HepG2 (cell line): ENCODE measurements around the gene SF3B5. TPM values are rescaled to one million over a fixed set of nuclear protein-coding genes. Genes with fewer than 3 reads are reported as not detected.

ENCODE experiments used
- KDM3A ChIP-seq: IDR thresholded peaks from 2 replicates; pipeline ENCODE4 v1.6.1; 2018; ENCODE audit warnings: low read depth, missing compliant biosample characterization
- MLLT10 ChIP-seq: sonication (generic); formaldehyde crosslinking; IDR thresholded peaks from 2 replicates; pipeline ENCODE4 v1.4.0; 2020; ENCODE audit warnings: missing genetic modification reagents
- NCOA1 ChIP-seq: sonication (generic); formaldehyde crosslinking; IDR thresholded peaks from 2 replicates; pipeline ENCODE4 v1.9.0; 2021; ENCODE audit warnings: missing genetic modification reagents
- NFE2L1 ChIP-seq: sonication (generic); formaldehyde crosslinking; IDR thresholded peaks from 2 replicates; pipeline ENCODE4 v1.4.0; 2020; ENCODE audit warnings: missing genetic modification reagents, mild to moderate bottlenecking, borderline replicate concordance
- SYNCRIP ChIP-seq: fragments of 200-400 bp; formaldehyde crosslinking; IDR thresholded peaks from 2 replicates; pipeline ENCODE4 v1.6.1; 2018; ENCODE audit warnings: mild to moderate bottlenecking, low read depth, low read length; ENCODE audit not compliant: insufficient read depth
- TAF1 ChIP-seq: sonication (generic); formaldehyde crosslinking; IDR thresholded peaks from 2 replicates; pipeline ENCODE4 v1.4.0; 2020; ENCODE audit warnings: missing genetic modification reagents
- TAF15 ChIP-seq: fragments of 200-400 bp; formaldehyde crosslinking; IDR thresholded peaks from one replicate; pipeline ENCODE4 v1.6.1; 2018; ENCODE audit warnings: mild to moderate bottlenecking, low read depth, low read length; ENCODE audit not compliant: poor library complexity, severe bottlenecking
- TBX3 ChIP-seq: fragments of 450-650 bp; IDR thresholded peaks from 2 replicates; pipeline ENCODE4 v1.6.1; 2017; ENCODE audit warnings: antibody characterized with exemption, mild to moderate bottlenecking, inconsistent platforms, borderline replicate concordance
- ZFP62 ChIP-seq: sonication (generic); formaldehyde crosslinking; IDR thresholded peaks from 2 replicates; pipeline ENCODE4 v1.4.0; 2020; ENCODE audit warnings: missing genetic modification reagents
- ZNF282 ChIP-seq: fragments of 450-650 bp; IDR thresholded peaks from 2 replicates; pipeline ENCODE4 v1.6.1; 2018; ENCODE audit not compliant: partially characterized antibody
- ZNF577 ChIP-seq: sonication (generic); formaldehyde crosslinking; IDR thresholded peaks from 2 replicates; pipeline ENCODE4 v1.4.0; 2020; ENCODE audit warnings: mild to moderate bottlenecking, low read depth, missing genetic modification reagents, borderline replicate concordance
- ZNF652 ChIP-seq: IDR thresholded peaks from 2 replicates; pipeline ENCODE4 v1.6.1; 2016; ENCODE audit warnings: low read depth, borderline replicate concordance
- polyA plus RNA-seq, 8 experiments: library from polyadenylated mRNA; depleted of rRNA in 3 of 8; stranded (reverse) in 7 of 8; unstranded in 1 of 8; fragments of >200 nt; fragmentation: Illumina TruSeq in 4 of 8; extraction: Trizol in 4 of 8; gene quantifications; 2 replicates each; pipeline versions ENCODE4 v1.2.1 to v1.2.3, GENCODE V29; 2011 to 2016; ENCODE audit warnings: low read depth in 4 of 8, missing spikeins in 1 of 8, mixed read lengths in 1 of 8; ENCODE audit not compliant: insufficient read depth in 1 of 8
- total RNA-seq, 5 experiments: library from RNA; depleted of rRNA; stranded (reverse); fragments of >200 nt; fragmentation: Illumina TruSeq; extraction: Trizol; gene quantifications; 2 replicates each; pipeline ENCODE4 v1.2.3, GENCODE V29; 2016; ENCODE audit warnings: low read depth in 1 of 5
- TF ChIP-seq, protein P1 (sequence below): sonication (generic); formaldehyde crosslinking; IDR thresholded peaks from 2 replicates; pipeline ENCODE4 v1.5.0; 2020; ENCODE audit warnings: missing genetic modification reagents
- TF ChIP-seq, protein P2 (sequence below): sonication (generic); formaldehyde crosslinking; IDR thresholded peaks from 2 replicates; pipeline ENCODE4 v1.4.0; 2020; ENCODE audit warnings: missing genetic modification reagents
- TF ChIP-seq, protein P3 (sequence below): sonication (generic); formaldehyde crosslinking; IDR thresholded peaks from 2 replicates; pipeline ENCODE4 v1.4.0; 2020; ENCODE audit warnings: mild to moderate bottlenecking, missing genetic modification reagents, borderline replicate concordance
- TF ChIP-seq, protein P4 (sequence below): IDR thresholded peaks from 2 replicates; pipeline ENCODE4 v1.6.1; 2012; ENCODE audit warnings: low read length, improper control_type of control experiment

The SF3B5 gene
- total and polyA plus RNA-seq, 2 of the 13 experiments (the other 11 are each of a cell fraction or from before 2014, with no cell fraction given) = 263 to 292 TPM

DNA sequence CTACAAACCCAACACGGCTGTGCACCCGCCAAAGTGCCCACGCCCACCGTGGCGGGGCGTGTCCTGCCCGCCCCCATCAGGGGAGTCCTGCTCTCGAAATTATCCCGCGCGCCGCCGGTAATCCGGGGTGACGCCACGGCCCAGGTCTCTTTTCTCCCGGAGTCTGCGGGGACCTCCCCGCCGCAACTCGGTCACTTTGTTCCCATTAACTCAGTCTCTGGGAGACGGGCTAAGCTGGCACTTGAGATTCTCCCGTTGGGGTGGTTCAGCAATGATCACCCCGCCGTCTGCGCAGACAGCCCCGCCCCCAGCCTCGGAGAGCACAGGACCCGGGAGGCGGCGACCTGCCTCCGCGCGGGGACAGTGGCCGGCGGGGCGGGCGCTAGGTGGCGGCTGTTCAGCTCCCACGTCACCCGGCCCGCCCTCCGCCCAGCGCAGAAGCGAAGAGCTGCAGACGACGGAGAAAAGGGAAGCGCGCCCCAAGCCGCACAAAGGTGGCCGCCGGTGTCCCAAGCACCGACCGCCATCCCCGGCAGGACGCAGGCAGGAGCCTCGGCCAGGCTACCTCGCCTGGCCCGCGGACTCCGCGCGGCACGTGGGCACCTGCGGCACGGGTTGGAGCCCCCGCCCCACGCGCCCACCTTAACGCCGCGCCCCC is 31.5 kb downstream of the SF3B5 start (continued):
- TF ChIP-seq, protein P1, sequence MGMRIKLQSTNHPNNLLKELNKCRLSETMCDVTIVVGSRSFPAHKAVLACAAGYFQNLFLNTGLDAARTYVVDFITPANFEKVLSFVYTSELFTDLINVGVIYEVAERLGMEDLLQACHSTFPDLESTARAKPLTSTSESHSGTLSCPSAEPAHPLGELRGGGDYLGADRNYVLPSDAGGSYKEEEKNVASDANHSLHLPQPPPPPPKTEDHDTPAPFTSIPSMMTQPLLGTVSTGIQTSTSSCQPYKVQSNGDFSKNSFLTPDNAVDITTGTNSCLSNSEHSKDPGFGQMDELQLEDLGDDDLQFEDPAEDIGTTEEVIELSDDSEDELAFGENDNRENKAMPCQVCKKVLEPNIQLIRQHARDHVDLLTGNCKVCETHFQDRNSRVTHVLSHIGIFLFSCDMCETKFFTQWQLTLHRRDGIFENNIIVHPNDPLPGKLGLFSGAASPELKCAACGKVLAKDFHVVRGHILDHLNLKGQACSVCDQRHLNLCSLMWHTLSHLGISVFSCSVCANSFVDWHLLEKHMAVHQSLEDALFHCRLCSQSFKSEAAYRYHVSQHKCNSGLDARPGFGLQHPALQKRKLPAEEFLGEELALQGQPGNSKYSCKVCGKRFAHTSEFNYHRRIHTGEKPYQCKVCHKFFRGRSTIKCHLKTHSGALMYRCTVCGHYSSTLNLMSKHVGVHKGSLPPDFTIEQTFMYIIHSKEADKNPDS (CRISPR knock-in tag) = no peak
- TF ChIP-seq TBX3 (no peak), ZNF577 (CRISPR knock-in tag) (no peak; the same call in 1 of the 2 replicates), SYNCRIP (no peak), ZNF652 (CRISPR knock-in tag) (no peak), TAF1 (CRISPR knock-in tag) (peak; percentile 60; the same call in 1 of the 2 replicates), KDM3A (CRISPR knock-in tag) (peak; percentile 92), MLLT10 (no peak), ZFP62 (no peak), ZNF282 (no peak), TAF15 (no peak), NCOA1 (no peak), NFE2L1 (CRISPR knock-in tag) (no peak)
- TF ChIP-seq, protein P2, sequence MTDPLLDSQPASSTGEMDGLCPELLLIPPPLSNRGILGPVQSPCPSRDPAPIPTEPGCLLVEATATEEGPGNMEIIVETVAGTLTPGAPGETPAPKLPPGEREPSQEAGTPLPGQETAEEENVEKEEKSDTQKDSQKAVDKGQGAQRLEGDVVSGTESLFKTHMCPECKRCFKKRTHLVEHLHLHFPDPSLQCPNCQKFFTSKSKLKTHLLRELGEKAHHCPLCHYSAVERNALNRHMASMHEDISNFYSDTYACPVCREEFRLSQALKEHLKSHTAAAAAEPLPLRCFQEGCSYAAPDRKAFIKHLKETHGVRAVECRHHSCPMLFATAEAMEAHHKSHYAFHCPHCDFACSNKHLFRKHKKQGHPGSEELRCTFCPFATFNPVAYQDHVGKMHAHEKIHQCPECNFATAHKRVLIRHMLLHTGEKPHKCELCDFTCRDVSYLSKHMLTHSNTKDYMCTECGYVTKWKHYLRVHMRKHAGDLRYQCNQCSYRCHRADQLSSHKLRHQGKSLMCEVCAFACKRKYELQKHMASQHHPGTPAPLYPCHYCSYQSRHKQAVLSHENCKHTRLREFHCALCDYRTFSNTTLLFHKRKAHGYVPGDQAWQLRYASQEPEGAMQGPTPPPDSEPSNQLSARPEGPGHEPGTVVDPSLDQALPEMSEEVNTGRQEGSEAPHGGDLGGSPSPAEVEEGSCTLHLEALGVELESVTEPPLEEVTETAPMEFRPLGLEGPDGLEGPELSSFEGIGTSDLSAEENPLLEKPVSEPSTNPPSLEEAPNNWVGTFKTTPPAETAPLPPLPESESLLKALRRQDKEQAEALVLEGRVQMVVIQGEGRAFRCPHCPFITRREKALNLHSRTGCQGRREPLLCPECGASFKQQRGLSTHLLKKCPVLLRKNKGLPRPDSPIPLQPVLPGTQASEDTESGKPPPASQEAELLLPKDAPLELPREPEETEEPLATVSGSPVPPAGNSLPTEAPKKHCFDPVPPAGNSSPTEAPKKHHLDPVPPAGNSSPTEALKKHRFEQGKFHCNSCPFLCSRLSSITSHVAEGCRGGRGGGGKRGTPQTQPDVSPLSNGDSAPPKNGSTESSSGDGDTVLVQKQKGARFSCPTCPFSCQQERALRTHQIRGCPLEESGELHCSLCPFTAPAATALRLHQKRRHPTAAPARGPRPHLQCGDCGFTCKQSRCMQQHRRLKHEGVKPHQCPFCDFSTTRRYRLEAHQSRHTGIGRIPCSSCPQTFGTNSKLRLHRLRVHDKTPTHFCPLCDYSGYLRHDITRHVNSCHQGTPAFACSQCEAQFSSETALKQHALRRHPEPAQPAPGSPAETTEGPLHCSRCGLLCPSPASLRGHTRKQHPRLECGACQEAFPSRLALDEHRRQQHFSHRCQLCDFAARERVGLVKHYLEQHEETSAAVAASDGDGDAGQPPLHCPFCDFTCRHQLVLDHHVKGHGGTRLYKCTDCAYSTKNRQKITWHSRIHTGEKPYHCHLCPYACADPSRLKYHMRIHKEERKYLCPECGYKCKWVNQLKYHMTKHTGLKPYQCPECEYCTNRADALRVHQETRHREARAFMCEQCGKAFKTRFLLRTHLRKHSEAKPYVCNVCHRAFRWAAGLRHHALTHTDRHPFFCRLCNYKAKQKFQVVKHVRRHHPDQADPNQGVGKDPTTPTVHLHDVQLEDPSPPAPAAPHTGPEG (CRISPR knock-in tag) = peak; percentile 24; the same call in 1 of the 2 replicates
- TF ChIP-seq, protein P3, sequence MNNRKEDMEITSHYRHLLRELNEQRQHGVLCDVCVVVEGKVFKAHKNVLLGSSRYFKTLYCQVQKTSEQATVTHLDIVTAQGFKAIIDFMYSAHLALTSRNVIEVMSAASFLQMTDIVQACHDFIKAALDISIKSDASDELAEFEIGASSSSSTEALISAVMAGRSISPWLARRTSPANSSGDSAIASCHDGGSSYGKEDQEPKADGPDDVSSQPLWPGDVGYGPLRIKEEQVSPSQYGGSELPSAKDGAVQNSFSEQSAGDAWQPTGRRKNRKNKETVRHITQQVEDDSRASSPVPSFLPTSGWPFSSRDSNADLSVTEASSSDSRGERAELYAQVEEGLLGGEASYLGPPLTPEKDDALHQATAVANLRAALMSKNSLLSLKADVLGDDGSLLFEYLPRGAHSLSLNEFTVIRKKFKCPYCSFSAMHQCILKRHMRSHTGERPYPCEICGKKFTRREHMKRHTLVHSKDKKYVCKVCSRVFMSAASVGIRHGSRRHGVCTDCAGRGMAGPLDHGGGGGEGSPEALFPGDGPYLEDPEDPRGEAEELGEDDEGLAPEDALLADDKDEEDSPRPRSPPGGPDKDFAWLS (CRISPR knock-in tag) = no peak
- TF ChIP-seq, protein P4, sequence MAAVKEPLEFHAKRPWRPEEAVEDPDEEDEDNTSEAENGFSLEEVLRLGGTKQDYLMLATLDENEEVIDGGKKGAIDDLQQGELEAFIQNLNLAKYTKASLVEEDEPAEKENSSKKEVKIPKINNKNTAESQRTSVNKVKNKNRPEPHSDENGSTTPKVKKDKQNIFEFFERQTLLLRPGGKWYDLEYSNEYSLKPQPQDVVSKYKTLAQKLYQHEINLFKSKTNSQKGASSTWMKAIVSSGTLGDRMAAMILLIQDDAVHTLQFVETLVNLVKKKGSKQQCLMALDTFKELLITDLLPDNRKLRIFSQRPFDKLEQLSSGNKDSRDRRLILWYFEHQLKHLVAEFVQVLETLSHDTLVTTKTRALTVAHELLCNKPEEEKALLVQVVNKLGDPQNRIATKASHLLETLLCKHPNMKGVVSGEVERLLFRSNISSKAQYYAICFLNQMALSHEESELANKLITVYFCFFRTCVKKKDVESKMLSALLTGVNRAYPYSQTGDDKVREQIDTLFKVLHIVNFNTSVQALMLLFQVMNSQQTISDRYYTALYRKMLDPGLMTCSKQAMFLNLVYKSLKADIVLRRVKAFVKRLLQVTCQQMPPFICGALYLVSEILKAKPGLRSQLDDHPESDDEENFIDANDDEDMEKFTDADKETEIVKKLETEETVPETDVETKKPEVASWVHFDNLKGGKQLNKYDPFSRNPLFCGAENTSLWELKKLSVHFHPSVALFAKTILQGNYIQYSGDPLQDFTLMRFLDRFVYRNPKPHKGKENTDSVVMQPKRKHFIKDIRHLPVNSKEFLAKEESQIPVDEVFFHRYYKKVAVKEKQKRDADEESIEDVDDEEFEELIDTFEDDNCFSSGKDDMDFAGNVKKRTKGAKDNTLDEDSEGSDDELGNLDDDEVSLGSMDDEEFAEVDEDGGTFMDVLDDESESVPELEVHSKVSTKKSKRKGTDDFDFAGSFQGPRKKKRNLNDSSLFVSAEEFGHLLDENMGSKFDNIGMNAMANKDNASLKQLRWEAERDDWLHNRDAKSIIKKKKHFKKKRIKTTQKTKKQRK = no peak
